ENCODE measurements around the gene FAM81A.

DNA sequence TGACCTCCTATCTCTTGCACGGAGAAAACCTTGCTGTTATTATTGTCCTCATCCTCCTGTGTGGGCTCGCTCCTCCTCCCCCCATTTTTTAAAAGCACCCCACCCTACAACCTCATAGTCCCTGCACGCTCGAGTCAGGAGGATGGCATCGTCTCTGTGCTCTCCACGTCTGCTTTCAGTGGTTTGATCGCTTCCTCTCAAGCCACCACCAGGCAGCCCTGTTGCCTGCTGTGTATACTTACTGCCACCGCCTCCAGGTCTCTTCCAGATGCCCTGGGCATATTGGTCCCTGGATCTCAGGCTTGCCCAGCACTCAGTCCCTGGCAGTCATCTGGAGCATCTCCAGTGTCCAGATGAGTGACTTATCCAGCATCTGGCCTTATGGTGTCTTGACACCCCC, 131.5 kb downstream of the FAM81A start:
- TF ChIP-seq, protein P1, sequence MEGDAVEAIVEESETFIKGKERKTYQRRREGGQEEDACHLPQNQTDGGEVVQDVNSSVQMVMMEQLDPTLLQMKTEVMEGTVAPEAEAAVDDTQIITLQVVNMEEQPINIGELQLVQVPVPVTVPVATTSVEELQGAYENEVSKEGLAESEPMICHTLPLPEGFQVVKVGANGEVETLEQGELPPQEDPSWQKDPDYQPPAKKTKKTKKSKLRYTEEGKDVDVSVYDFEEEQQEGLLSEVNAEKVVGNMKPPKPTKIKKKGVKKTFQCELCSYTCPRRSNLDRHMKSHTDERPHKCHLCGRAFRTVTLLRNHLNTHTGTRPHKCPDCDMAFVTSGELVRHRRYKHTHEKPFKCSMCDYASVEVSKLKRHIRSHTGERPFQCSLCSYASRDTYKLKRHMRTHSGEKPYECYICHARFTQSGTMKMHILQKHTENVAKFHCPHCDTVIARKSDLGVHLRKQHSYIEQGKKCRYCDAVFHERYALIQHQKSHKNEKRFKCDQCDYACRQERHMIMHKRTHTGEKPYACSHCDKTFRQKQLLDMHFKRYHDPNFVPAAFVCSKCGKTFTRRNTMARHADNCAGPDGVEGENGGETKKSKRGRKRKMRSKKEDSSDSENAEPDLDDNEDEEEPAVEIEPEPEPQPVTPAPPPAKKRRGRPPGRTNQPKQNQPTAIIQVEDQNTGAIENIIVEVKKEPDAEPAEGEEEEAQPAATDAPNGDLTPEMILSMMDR (IDR thresholded peaks at IDR 0.05) = no peak
- TF ChIP-seq EZH2 (IDR thresholded peaks at IDR 0.05) = no peak
- TF ChIP-seq EZH2phosphoT487 (IDR thresholded peaks at IDR 0.05) = no peak
